ENCODE results near the gene MCU. TPM values are rescaled to one million over a fixed set of nuclear protein-coding genes. Genes with fewer than 3 reads are reported as not detected.
"Not testable (repeated sequence)": the region's sequence is repeated elsewhere in the genome, so short reads cannot be mapped to it uniquely, and the experiment has no call there.

The MCU gene
- total RNA-seq, 1 experiment from 2014 or later = 115 TPM

GRCh38 chr10:72679838-72680241, 12.1 kb upstream of the MCU start:
- in situ Hi-C loops (cut with HindIII; ENCODE audit: low pct_unique_long_range_greater_than_20kb, low sequenced_read_pairs) = no loop called here
- no peak for DNase-seq (ENCODE audit: low read depth)

DNA sequence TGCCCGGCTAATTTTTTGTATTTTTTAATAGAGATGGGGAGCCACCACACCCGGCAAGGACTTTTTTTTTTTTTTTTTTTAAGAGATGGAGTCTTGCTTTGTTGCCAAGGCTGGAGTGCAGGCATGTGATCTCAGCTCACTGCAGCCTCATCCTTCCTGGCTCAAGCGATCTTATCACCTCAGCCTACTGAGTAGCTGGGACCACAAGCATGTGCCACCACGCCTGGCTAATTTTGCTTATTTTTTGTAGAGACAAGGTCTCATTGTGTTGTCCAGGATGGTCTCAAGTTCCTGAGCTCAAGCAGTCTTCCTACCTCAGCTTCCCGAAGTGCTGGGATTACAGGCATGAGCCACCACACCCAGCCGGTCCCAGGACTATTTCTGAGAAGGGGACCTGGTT, 9.3 kb upstream of the MCU start:
- in situ Hi-C loops (cut with HindIII; ENCODE audit: low pct_unique_long_range_greater_than_20kb, low sequenced_read_pairs) = no loop called here
- DNase-seq (ENCODE audit: low read depth) = peak; percentile 96

DNA sequence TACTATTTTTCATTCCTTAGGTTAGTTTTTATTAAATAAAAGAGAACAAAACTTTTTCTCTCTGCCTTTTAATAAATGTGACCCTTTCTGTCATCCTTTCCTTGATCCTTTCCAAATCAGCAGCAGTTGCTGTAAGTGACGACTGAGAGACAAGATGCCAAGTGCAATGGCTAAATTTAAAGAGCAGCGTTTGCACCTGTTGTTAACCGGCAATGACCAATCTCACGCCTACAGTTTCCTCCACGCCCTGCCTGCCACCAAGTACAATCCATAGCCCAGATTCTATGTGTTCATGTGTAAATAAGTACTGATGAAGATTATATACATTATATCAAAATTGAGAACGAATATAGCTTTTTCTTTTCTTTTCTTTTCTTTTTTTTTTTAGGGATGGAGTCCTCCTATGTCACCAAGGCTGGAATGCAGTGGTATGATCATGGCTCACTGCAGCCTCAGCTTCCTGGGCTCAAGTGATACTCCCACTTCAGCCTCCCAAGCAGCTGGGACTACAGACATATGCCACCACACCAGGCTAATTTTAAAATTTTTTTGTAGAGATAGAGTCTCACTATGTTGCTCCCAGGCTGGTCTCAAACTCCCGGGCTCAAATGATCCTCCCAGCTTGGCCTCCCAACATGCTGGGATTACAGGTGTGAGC, 6.5 kb upstream of the MCU start:
- in situ Hi-C loops (cut with HindIII; ENCODE audit: low pct_unique_long_range_greater_than_20kb, low sequenced_read_pairs) = no loop called here
- no peak for DNase-seq (ENCODE audit: low read depth)

DNA sequence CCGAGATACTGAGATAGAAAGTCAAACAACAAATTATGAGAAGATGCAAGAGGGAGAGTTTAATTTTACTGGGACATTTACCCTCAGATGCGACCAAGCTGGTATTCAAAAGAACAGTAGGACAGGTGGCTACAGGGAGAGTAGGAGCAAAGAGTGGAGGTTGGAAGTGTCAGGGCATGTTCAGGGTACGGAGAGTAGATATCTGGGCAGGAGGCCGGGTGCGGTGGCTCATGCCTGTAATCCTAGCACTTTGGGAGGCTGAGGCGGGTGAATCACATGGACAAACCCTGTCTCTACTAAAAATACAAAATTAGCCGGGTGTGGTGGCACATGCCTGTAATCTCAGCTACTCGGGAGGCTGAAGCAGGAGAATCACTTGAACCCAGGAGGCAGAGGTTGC, 5.5 kb upstream of the MCU start:
- DNase-seq (ENCODE audit: low read depth); in situ Hi-C loops (cut with HindIII; ENCODE audit: low pct_unique_long_range_greater_than_20kb, low sequenced_read_pairs): not testable (repeated sequence)

DNA sequence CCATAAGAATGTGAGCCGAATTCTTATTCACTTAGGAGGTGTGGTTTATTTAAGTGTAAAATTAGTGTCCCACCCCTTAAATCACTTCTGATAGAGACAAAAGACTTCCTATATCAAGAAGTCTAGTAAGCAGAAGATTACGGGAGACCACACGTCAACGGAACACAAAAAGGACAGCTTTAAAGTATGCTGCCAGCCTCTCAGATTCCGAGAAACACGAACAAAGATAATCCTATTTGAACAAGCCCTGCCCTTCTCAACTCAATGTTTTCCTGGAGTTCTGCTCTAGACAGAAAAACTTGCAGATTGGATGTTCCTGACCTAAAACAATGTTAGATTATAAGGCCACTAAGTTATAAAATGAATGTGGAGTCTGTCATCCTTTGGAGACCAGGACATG, 4.9 kb upstream of the MCU start:
- in situ Hi-C loops (cut with HindIII; ENCODE audit: low pct_unique_long_range_greater_than_20kb, low sequenced_read_pairs) = no loop called here
- DNase-seq (ENCODE audit: low read depth) = no peak

GRCh38 chr10:72688208-72688651, 3.7 kb upstream of the MCU start:
- peak; percentile 96 for DNase-seq (ENCODE audit: low read depth)

DNA sequence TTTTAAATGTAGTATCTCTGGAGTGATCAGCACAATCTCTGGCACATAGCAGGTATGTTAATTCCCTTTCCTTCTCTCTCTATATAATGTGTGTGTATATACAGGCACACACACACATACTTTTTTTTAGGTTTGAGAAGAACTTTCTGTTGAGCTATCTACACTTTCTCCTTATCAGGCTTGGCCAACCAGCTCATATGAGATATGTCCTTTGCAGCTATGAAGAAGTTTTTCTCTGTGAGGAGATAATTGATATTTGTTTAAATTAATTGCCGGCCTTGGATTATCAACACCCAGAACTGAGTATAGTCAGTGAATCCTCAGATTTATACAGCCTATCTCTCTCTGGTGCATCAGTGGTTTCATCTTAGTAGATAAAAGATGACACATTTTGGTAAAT, 2.3 kb upstream of the MCU start:
- in situ Hi-C loops (cut with HindIII; ENCODE audit: low pct_unique_long_range_greater_than_20kb, low sequenced_read_pairs) = no loop called here
- DNase-seq (ENCODE audit: low read depth) = no peak

More at GRCh38 chr10:72688208-72688651, 3.7 kb upstream of the MCU start:
- in situ Hi-C loops (cut with HindIII; ENCODE audit: low pct_unique_long_range_greater_than_20kb, low sequenced_read_pairs) = no loop called here

DNA sequence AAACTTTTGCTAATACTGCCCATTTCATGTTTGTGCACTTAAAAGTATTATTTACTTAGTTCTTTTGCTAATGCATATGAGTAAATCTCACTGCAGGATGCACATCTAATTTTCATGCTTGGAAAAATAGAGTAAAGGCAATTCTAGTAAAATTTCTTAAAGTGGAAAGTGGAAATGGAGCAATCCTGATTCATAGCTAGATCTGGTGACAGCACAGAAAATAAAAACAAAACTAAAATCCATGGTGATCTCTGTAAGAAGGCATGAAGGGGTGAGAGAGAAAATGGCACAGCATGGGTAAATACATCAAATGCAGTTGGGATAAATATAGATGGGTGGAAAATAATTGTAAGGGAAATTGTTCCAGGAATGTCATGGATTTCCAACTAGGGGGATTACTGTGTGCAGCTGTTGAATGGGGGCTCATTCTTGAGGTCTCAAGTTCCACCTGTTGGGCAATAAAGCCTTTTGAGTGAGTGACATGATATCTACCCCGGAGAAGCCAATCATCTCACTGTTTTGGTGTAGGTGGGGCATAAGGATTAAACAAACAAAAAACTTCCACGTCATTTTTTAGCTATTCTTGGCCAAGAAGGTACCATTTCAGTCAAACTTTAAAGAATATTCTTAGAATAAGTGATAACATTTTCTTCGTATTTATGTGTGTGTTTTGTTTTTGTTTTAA, 1.7 kb upstream of the MCU start:
- in situ Hi-C loops (cut with HindIII; ENCODE audit: low pct_unique_long_range_greater_than_20kb, low sequenced_read_pairs) = no loop called here

GRCh38 chr10:72691470-72691862, 477 bp upstream of the MCU start:
- in situ Hi-C loops (cut with HindIII; ENCODE audit: low pct_unique_long_range_greater_than_20kb, low sequenced_read_pairs) = no loop called here
- DNase-seq (ENCODE audit: low read depth) = no peak

More for the DNA sequence above, 1.7 kb upstream of the MCU start:
- DNase-seq (ENCODE audit: low read depth) = peak; percentile 62

- in situ Hi-C loops (cut with HindIII; ENCODE audit: low pct_unique_long_range_greater_than_20kb, low sequenced_read_pairs) = no loop called here
- no peak for DNase-seq (ENCODE audit: low read depth)
Measured at GRCh38 chr10:72692744-72692993, 726 bp downstream of the MCU start.

GRCh38 chr10:72692994-72693781, 1.2 kb downstream of the MCU start:
- DNase-seq (ENCODE audit: low read depth) = peak; percentile 43
- in situ Hi-C loops (cut with HindIII; ENCODE audit: low pct_unique_long_range_greater_than_20kb, low sequenced_read_pairs) = no loop called here

GRCh38 chr10:72694476-72695369, 2.8 kb downstream of the MCU start:
- DNase-seq (ENCODE audit: low read depth) = peak; percentile 62
- in situ Hi-C loops (cut with HindIII; ENCODE audit: low pct_unique_long_range_greater_than_20kb, low sequenced_read_pairs) = no loop called here

- DNase-seq (ENCODE audit: low read depth) = peak; percentile 86
- in situ Hi-C loops (cut with HindIII; ENCODE audit: low pct_unique_long_range_greater_than_20kb, low sequenced_read_pairs) = no loop called here
Measured at GRCh38 chr10:72695496-72695895, 3.6 kb downstream of the MCU start.

GRCh38 chr10:72697716-72698115, 5.8 kb downstream of the MCU start:
- DNase-seq (ENCODE audit: low read depth) = no peak
- in situ Hi-C loops (cut with HindIII; ENCODE audit: low pct_unique_long_range_greater_than_20kb, low sequenced_read_pairs) = no loop called here

- in situ Hi-C loops (cut with HindIII; ENCODE audit: low pct_unique_long_range_greater_than_20kb, low sequenced_read_pairs); DNase-seq (ENCODE audit: low read depth): not testable (repeated sequence)
Measured at GRCh38 chr10:72702465-72702864, 10.5 kb downstream of the MCU start.

DNA sequence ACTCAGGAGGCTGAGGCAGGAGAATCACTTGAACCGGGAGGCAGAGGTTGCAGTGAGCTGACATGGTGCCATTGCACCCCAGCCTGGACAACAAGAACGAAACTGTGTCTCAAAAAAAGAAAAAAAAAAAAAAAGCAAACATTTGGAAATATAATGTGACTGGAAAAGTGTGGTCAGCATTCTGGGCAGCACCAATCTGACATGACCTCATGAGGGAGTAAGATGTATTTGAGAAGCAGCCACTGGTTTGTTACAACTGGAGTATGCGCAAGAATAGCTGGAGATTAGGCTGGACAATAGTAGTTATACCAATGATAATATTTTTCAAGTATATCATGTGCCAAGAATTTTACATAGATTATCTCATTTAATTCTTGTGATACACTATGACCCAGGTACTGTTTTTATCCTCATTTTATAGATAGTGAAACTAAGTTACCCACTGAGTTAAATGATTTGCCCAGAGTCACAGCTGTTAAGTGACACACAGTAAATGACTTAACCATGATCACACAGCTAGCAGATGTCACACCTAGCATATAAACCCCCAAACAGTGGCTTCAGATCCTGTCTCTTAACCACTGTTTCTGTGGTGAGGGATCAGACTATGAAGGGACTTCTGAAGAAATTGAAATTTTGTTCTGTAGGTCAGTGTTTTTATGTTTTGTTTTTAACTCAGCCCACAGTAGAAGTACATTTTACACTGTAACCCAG, 11.1 kb downstream of the MCU start:
- no peak for DNase-seq (ENCODE audit: low read depth)
- in situ Hi-C loops (cut with HindIII; ENCODE audit: low pct_unique_long_range_greater_than_20kb, low sequenced_read_pairs) = no loop called here

DNA sequence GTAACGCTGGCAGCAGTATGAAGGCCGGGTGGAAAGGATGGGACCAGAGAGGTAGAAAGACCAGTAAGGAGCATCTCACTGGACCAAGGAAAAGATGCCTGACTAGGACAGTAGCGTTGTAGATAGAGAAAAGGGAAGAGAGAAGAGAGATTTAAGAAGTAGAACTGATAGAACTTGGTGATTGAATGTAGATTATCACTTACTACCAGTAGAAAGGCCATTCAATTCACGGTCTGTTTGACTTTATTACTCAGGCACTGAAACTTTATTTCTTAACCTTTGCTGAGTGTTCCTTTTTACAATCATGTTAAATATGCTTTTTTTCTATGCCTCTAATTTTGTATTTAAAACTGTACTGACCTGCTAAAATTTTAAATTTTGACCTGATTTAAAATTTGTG, 12.2 kb downstream of the MCU start:
- DNase-seq (ENCODE audit: low read depth) = no peak
- in situ Hi-C loops (cut with HindIII; ENCODE audit: low pct_unique_long_range_greater_than_20kb, low sequenced_read_pairs) = no loop called here

GRCh38 chr10:72709041-72709440, 17.1 kb downstream of the MCU start:
- DNase-seq (ENCODE audit: low read depth) = no peak
- in situ Hi-C loops (cut with HindIII; ENCODE audit: low pct_unique_long_range_greater_than_20kb, low sequenced_read_pairs) = no loop called here
